GM23338 (cell line): Measurements from ENCODE around the gene MICAL2.

Experiments
- CREB1 ChIP-seq: fragments of 250-450 bp; sonication (Bioruptor Pico); IDR thresholded peaks from 2 replicates; pipeline ENCODE4 v1.5.0; 2020; ENCODE audit warnings: low read depth, mild to moderate bottlenecking, moderate library complexity
- EZH2 ChIP-seq: fragments of 200-600 bp; sonication (generic); IDR thresholded peaks from one replicate; pipeline ENCODE4 v1.8.0; 2017; ENCODE audit warnings: antibody characterized with exemption, mild to moderate bottlenecking, low read depth; ENCODE audit not compliant: unreplicated experiment
- EZH2phosphoT487 ChIP-seq: fragments of 200-600 bp; sonication (generic); IDR thresholded peaks from one replicate; pipeline ENCODE4 v1.8.1; 2018; ENCODE audit warnings: antibody characterized with exemption; ENCODE audit not compliant: unreplicated experiment
- JUNB ChIP-seq: IDR thresholded peaks from one replicate; pipeline ENCODE4 v1.6.1; 2016; ENCODE audit warnings: antibody characterized with exemption; ENCODE audit not compliant: unreplicated experiment
- NANOG ChIP-seq: IDR thresholded peaks from 2 replicates; pipeline ENCODE4 v1.6.1; 2016; ENCODE audit warnings: antibody characterized with exemption, borderline replicate concordance
- POLR2AphosphoS5 ChIP-seq: IDR thresholded peaks from 2 replicates; pipeline ENCODE4 v1.6.1; 2016; ENCODE audit warnings: antibody characterized with exemption, low read depth
- STAT1 ChIP-seq: IDR thresholded peaks from one replicate; pipeline ENCODE4 v1.6.1; 2016; ENCODE audit warnings: antibody characterized with exemption; ENCODE audit not compliant: unreplicated experiment
- ZNF114 ChIP-seq: fragments of 250-450 bp; sonication (Bioruptor Pico); IDR thresholded peaks from 2 replicates; pipeline ENCODE4 v1.5.0; 2020; ENCODE audit warnings: mild to moderate bottlenecking, moderate library complexity
- ZNF331 ChIP-seq: fragments of 250-450 bp; sonication (Bioruptor Pico); IDR thresholded peaks from 2 replicates; pipeline ENCODE4 v1.5.0; 2020; ENCODE audit warnings: low read depth, mild to moderate bottlenecking, moderate library complexity
- TF ChIP-seq, protein P1 (sequence below), 2 experiments: fragments of 200-600 bp in 1 of 2; sonication (generic) in 1 of 2; conservative IDR thresholded peaks; 2 replicates each; pipeline versions ENCODE4 v1.5.1 to v1.6.1; 2016 to 2017; ENCODE audit warnings: antibody characterized with exemption in 2 of 2, low read depth in 2 of 2, mild to moderate bottlenecking in 2 of 2, moderate library complexity in 1 of 2
- TF ChIP-seq, protein P2 (sequence below): IDR thresholded peaks from one replicate; pipeline ENCODE4 v1.6.1; 2018; ENCODE audit warnings: antibody characterized with exemption; ENCODE audit not compliant: unreplicated experiment
- TF ChIP-seq, protein P3 (sequence below): fragments of 250-450 bp; sonication (Bioruptor Pico); IDR thresholded peaks from 2 replicates; pipeline ENCODE4 v1.5.0; 2020; ENCODE audit warnings: mild to moderate bottlenecking, moderate library complexity
- TF ChIP-seq, protein P4 (sequence below): IDR thresholded peaks from 2 replicates; pipeline ENCODE4 v1.6.1; 2016; ENCODE audit warnings: antibody characterized with exemption

DNA sequence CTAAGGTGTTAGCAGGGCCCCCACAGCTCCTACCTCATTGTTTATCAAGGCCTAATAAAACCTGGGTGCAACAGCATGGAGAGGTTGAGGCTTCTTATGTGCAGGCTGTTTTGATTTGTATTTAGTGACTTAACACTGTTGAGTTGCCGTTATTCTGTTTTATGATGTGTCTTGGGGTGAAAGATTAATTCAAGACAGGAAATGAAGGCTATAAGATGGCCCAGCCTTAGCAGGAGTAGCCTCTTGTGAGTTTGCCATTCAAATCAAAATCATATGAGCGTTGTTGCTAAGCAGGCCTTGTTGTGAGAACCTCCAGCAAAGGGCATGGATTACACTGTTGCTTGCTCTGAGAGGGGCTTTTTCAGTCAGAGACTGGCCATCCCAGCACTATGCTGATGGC, 31.8 kb downstream of the MICAL2 start:
- TF ChIP-seq, protein P1, sequence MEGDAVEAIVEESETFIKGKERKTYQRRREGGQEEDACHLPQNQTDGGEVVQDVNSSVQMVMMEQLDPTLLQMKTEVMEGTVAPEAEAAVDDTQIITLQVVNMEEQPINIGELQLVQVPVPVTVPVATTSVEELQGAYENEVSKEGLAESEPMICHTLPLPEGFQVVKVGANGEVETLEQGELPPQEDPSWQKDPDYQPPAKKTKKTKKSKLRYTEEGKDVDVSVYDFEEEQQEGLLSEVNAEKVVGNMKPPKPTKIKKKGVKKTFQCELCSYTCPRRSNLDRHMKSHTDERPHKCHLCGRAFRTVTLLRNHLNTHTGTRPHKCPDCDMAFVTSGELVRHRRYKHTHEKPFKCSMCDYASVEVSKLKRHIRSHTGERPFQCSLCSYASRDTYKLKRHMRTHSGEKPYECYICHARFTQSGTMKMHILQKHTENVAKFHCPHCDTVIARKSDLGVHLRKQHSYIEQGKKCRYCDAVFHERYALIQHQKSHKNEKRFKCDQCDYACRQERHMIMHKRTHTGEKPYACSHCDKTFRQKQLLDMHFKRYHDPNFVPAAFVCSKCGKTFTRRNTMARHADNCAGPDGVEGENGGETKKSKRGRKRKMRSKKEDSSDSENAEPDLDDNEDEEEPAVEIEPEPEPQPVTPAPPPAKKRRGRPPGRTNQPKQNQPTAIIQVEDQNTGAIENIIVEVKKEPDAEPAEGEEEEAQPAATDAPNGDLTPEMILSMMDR (conservative IDR thresholded peaks at IDR 0.05; ENCODE audit: low read depth in 2 of 2): no peak
- TF ChIP-seq POLR2AphosphoS5: no peak
- no peak for TF ChIP-seq EZH2
- no peak for TF ChIP-seq NANOG
- TF ChIP-seq CREB1: no peak
- no peak for TF ChIP-seq STAT1
- TF ChIP-seq EZH2phosphoT487: no peak
- TF ChIP-seq, protein P2, sequence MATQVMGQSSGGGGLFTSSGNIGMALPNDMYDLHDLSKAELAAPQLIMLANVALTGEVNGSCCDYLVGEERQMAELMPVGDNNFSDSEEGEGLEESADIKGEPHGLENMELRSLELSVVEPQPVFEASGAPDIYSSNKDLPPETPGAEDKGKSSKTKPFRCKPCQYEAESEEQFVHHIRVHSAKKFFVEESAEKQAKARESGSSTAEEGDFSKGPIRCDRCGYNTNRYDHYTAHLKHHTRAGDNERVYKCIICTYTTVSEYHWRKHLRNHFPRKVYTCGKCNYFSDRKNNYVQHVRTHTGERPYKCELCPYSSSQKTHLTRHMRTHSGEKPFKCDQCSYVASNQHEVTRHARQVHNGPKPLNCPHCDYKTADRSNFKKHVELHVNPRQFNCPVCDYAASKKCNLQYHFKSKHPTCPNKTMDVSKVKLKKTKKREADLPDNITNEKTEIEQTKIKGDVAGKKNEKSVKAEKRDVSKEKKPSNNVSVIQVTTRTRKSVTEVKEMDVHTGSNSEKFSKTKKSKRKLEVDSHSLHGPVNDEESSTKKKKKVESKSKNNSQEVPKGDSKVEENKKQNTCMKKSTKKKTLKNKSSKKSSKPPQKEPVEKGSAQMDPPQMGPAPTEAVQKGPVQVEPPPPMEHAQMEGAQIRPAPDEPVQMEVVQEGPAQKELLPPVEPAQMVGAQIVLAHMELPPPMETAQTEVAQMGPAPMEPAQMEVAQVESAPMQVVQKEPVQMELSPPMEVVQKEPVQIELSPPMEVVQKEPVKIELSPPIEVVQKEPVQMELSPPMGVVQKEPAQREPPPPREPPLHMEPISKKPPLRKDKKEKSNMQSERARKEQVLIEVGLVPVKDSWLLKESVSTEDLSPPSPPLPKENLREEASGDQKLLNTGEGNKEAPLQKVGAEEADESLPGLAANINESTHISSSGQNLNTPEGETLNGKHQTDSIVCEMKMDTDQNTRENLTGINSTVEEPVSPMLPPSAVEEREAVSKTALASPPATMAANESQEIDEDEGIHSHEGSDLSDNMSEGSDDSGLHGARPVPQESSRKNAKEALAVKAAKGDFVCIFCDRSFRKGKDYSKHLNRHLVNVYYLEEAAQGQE: no peak
- no peak for TF ChIP-seq JUNB
- TF ChIP-seq ZNF114 (CRISPR knock-in tag): no peak
- TF ChIP-seq, protein P3, sequence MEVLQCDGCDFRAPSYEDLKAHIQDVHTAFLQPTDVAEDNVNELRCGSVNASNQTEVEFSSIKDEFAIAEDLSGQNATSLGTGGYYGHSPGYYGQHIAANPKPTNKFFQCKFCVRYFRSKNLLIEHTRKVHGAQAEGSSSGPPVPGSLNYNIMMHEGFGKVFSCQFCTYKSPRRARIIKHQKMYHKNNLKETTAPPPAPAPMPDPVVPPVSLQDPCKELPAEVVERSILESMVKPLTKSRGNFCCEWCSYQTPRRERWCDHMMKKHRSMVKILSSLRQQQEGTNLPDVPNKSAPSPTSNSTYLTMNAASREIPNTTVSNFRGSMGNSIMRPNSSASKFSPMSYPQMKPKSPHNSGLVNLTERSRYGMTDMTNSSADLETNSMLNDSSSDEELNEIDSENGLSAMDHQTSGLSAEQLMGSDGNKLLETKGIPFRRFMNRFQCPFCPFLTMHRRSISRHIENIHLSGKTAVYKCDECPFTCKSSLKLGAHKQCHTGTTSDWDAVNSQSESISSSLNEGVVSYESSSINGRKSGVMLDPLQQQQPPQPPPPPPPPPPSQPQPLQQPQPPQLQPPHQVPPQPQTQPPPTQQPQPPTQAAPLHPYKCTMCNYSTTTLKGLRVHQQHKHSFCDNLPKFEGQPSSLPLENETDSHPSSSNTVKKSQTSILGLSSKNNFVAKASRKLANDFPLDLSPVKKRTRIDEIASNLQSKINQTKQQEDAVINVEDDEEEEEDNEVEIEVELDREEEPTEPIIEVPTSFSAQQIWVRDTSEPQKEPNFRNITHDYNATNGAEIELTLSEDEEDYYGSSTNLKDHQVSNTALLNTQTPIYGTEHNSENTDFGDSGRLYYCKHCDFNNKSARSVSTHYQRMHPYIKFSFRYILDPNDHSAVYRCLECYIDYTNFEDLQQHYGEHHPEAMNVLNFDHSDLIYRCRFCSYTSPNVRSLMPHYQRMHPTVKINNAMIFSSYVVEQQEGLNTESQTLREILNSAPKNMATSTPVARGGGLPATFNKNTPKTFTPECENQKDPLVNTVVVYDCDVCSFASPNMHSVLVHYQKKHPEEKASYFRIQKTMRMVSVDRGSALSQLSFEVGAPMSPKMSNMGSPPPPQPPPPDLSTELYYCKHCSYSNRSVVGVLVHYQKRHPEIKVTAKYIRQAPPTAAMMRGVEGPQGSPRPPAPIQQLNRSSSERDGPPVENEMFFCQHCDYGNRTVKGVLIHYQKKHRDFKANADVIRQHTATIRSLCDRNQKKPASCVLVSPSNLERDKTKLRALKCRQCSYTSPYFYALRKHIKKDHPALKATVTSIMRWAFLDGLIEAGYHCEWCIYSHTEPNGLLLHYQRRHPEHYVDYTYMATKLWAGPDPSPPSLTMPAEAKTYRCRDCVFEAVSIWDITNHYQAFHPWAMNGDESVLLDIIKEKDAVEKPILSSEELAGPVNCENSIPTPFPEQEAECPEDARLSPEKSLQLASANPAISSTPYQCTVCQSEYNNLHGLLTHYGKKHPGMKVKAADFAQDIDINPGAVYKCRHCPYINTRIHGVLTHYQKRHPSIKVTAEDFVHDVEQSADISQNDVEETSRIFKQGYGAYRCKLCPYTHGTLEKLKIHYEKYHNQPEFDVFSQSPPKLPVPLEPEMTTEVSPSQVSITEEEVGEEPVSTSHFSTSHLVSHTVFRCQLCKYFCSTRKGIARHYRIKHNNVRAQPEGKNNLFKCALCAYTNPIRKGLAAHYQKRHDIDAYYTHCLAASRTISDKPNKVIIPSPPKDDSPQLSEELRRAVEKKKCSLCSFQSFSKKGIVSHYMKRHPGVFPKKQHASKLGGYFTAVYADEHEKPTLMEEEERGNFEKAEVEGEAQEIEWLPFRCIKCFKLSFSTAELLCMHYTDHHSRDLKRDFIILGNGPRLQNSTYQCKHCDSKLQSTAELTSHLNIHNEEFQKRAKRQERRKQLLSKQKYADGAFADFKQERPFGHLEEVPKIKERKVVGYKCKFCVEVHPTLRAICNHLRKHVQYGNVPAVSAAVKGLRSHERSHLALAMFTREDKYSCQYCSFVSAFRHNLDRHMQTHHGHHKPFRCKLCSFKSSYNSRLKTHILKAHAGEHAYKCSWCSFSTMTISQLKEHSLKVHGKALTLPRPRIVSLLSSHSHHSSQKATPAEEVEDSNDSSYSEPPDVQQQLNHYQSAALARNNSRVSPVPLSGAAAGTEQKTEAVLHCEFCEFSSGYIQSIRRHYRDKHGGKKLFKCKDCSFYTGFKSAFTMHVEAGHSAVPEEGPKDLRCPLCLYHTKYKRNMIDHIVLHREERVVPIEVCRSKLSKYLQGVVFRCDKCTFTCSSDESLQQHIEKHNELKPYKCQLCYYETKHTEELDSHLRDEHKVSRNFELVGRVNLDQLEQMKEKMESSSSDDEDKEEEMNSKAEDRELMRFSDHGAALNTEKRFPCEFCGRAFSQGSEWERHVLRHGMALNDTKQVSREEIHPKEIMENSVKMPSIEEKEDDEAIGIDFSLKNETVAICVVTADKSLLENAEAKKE (CRISPR knock-in tag): no peak
- TF ChIP-seq, protein P4, sequence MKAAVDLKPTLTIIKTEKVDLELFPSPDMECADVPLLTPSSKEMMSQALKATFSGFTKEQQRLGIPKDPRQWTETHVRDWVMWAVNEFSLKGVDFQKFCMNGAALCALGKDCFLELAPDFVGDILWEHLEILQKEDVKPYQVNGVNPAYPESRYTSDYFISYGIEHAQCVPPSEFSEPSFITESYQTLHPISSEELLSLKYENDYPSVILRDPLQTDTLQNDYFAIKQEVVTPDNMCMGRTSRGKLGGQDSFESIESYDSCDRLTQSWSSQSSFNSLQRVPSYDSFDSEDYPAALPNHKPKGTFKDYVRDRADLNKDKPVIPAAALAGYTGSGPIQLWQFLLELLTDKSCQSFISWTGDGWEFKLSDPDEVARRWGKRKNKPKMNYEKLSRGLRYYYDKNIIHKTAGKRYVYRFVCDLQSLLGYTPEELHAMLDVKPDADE: no peak
- no peak for TF ChIP-seq ZNF331 (CRISPR knock-in tag)
